MM.1S (cell line): Measurements from ENCODE around the gene NOX5.
"Not testable (repeated sequence)": the region's sequence is repeated elsewhere in the genome, so short reads cannot be mapped to it uniquely, and the experiment has no call there.

Experiments
- CTCF ChIP-seq: fragments of 300-600 bp; sonication (generic); IDR thresholded peaks from 2 replicates; pipeline ENCODE4 v1.5.1; 2016; ENCODE audit warnings: antibody characterized with exemption, low read length, mixed read lengths
- EZH2 ChIP-seq: fragments of 300-600 bp; sonication (generic); optimal IDR thresholded peaks from 2 replicates; pipeline ENCODE3; 2017; ENCODE audit warnings: low read depth, mild to moderate bottlenecking, antibody characterized with exemption, low read length, mixed read lengths

GRCh38 chr15:69069290-69069689, 54.8 kb downstream of the NOX5 start:
- not testable (repeated sequence) for TF ChIP-seq EZH2, CTCF
